Type B pancreatic cell (in vitro differentiated cells): ENCODE measurements around the gene KCNC3. TPM values are rescaled to one million over a fixed set of nuclear protein-coding genes. Genes with fewer than 3 reads are reported as not detected.

Source experiments
- DNase-seq: peaks from one replicate; pipeline ENCODE4 v3.0.0; 2021; ENCODE audit warnings: mixed read lengths; ENCODE audit not compliant: unreplicated experiment; ENCODE audit errors: extremely low spot score
- H3K27ac Mint-ChIP-seq: 2 replicates; pipeline ENCODE4 v1.8.0; 2021; ENCODE audit warnings: mild to moderate bottlenecking, mixed read lengths
- H3K27me3 Mint-ChIP-seq: 2 replicates; pipeline ENCODE4 v1.8.0; 2021; ENCODE audit warnings: mixed read lengths
- H3K36me3 Mint-ChIP-seq: 2 replicates; pipeline ENCODE4 v1.8.0; 2021; ENCODE audit warnings: mixed read lengths
- H3K4me1 Mint-ChIP-seq: one replicate; pipeline ENCODE4 v1.8.0; 2021; ENCODE audit warnings: mixed read lengths; ENCODE audit not compliant: unreplicated experiment
- H3K4me3 Mint-ChIP-seq: 2 replicates; pipeline ENCODE4 v1.8.0; 2021; ENCODE audit warnings: mild to moderate bottlenecking, mixed read lengths
- H3K9me3 Mint-ChIP-seq: 2 replicates; pipeline ENCODE4 v1.8.0; 2021; ENCODE audit warnings: mixed read lengths
- CTCF ChIP-seq: fragments of 200-600 bp; sonication (generic); conservative IDR thresholded peaks from 2 replicates; pipeline ENCODE4 v1.5.0; 2021; ENCODE audit warnings: antibody characterized with exemption, mild to moderate bottlenecking
- total RNA-seq: library from RNA; stranded (reverse); gene quantifications from 2 replicates; pipeline ENCODE4 v1.2.1, GENCODE V29; 2021; ENCODE audit warnings: low replicate concordance

The KCNC3 gene
- total RNA-seq, 1 donor from 2014 or later = 9.5 TPM

- Mint-ChIP-seq H3K4me1 (no peaks in the 10 kb centered on the region), H3K36me3 (peaks cover 31% of the 10 kb centered on the region)
Observed at GRCh38 chr19:50285833-50286232, 43.3 kb downstream of the KCNC3 start.

GRCh38 chr19:50281491-50281890 is 47.7 kb downstream of the KCNC3 start:
- no peak for TF ChIP-seq CTCF
- H3K27me3 Mint-ChIP-seq = no peaks in the 10 kb centered on the region
- H3K4me3 Mint-ChIP-seq = no peak overlapping the region
- no peaks in the 10 kb centered on the region for H3K4me1 Mint-ChIP-seq
- peaks cover 5% of the 10 kb centered on the region for H3K9me3 Mint-ChIP-seq
- DNase-seq = no peak
- H3K27ac Mint-ChIP-seq = no peak overlapping the region
- peaks cover 29% of the 10 kb centered on the region for H3K36me3 Mint-ChIP-seq

More at GRCh38 chr19:50285833-50286232, 43.3 kb downstream of the KCNC3 start:
- H3K27me3 Mint-ChIP-seq = no peaks in the 10 kb centered on the region
- H3K4me3 Mint-ChIP-seq = no peak overlapping the region
- TF ChIP-seq CTCF = no peak
- no peak for DNase-seq
- no peak overlapping the region for H3K27ac Mint-ChIP-seq
- H3K9me3 Mint-ChIP-seq = peaks cover 5% of the 10 kb centered on the region

DNA sequence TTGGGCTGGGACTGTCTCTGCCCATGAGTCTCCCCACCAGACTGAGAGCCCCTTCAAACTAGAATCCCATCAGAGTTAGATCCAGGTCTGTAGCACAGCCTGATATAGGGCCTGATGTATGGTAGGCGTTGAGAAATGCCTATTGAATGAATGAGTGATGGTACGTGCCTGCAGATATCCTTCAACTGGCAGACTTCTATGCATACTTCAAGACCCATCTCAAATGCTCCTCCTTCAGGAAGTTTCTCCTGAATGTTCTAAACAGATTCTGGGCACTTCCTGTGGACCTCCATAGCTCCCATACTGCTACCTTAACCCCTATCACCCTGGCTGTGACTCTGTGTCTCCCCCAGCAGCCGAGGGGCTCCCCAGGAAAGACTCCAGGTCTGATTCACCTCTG is 48.2 kb downstream of the KCNC3 start:
- H3K36me3 Mint-ChIP-seq = peaks cover 28% of the 10 kb centered on the region
- H3K4me3 Mint-ChIP-seq = no peak overlapping the region
- H3K9me3 Mint-ChIP-seq = peaks cover 4% of the 10 kb centered on the region
- DNase-seq = no peak
- H3K27ac Mint-ChIP-seq = no peak overlapping the region
- no peak for TF ChIP-seq CTCF
- H3K27me3 Mint-ChIP-seq = no peaks in the 10 kb centered on the region
- H3K4me1 Mint-ChIP-seq = no peaks in the 10 kb centered on the region

GRCh38 chr19:50280074-50280473 is 49.1 kb downstream of the KCNC3 start:
- Mint-ChIP-seq H3K4me1 (no peaks in the 10 kb centered on the region), H3K9me3 (no peaks in the 10 kb centered on the region), H3K36me3 (peaks cover 20% of the 10 kb centered on the region), H3K4me3 (no peak overlapping the region), H3K27ac (no peak overlapping the region), H3K27me3 (no peaks in the 10 kb centered on the region)
- TF ChIP-seq CTCF = no peak
- no peak for DNase-seq

DNA sequence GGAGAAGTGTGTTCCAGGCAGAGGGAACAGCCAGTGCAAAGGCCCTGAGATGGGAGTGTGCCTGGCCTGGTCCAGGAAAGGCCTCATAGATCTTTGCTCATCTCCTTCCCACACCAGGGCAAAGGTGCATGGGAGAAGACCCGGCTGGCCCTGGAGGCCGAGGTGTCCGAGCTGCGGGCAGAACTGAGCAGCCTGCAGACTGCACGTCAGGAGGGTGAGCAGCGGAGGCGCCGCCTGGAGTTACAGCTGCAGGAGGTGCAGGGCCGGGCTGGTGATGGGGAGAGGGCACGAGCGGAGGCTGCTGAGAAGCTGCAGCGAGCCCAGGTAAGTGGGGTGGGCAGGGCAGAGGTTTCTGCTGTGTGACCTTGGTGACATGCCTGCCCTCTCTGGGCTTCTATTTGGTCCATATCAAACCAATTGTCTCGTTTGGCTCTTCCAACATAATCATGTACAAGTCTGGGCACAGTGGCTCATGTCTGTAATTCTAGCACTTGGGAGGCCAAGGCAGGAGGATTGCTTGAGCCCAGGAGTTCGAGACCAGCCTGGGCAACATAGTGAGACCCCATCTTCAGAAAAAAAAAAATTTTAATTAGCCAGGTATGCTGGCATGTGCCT is 51.1 kb downstream of the KCNC3 start:
- Mint-ChIP-seq H3K4me3 (no peak overlapping the region), H3K9me3 (no peaks in the 10 kb centered on the region), H3K36me3 (peaks cover 14% of the 10 kb centered on the region), H3K4me1 (no peaks in the 10 kb centered on the region), H3K27me3 (no peaks in the 10 kb centered on the region), H3K27ac (no peak overlapping the region)
- TF ChIP-seq CTCF = no peak
- DNase-seq = no peak
